HCT116 (cell line): ENCODE results near the gene NTNG1. TPM values are rescaled to one million over a fixed set of nuclear protein-coding genes. Genes with fewer than 3 reads are reported as not detected.

ENCODE experiments used
- ATAC-seq: fragments of 200-7000 bp; cut with Tn5 transposase; 2 replicates; pipeline ENCODE4 v1.9.1; 2020; ENCODE audit warnings: mild to moderate bottlenecking, moderate library complexity
- BruUV-seq: library from RNA; stranded (reverse); fragments of 400-500 nt; replicated peaks from 2 replicates; lab custom pipeline; 2021; lab: Mats Ljungman, UMichigan
- CTCF ChIA-PET: fragments of 300-600 bp; sonication (Branson Sonifier 250); formaldehyde crosslinking; loops from one replicate; lab custom pipeline; 2021; ENCODE audit warnings: antibody characterized with exemption; lab: Charles Lee
- POLR2A ChIA-PET: fragments of 300-600, 350-600 bp; sonication (Branson Sonifier 250); formaldehyde crosslinking; loops from one replicate; lab custom pipeline; 2021; ENCODE audit warnings: antibody characterized with exemption; lab: Charles Lee
- RAD21 ChIA-PET, 2 experiments: fragments of 300-600 bp; sonication (Branson Sonifier 250); formaldehyde crosslinking; loops; one replicate each; lab custom pipeline; 2023; ENCODE audit warnings: low total read pairs in 2 of 2; ENCODE audit not compliant: uncharacterized antibody in 2 of 2, unreplicated experiment in 2 of 2, low non-redundant PET in 1 of 2; lab: Charles Lee
- DNase-seq: peaks from one replicate; pipeline ENCODE4 v3.0.0-alpha.2; 2010; ENCODE audit warnings: low read depth, low spot score
- H2AFZ ChIP-seq: fragments of 200-600 bp; shearing (Covaris generic), sonication (generic); 2 replicates; pipeline ENCODE4 v1.6.1; 2017; ENCODE audit warnings: low read depth, mixed run types, mixed read lengths, antibody characterized with exemption, low read length; ENCODE audit not compliant: poor library complexity, severe bottlenecking
- H3K27ac ChIP-seq: 2 replicates; pipeline ENCODE4 v1.5.1; 2012; ENCODE audit warnings: low read depth, low read length
- H3K27me3 ChIP-seq: fragments of 200-600 bp; sonication (generic); 2 replicates; pipeline ENCODE4 v1.6.1; 2016; ENCODE audit warnings: mixed run types, low read length, mixed read lengths; ENCODE audit not compliant: insufficient read depth
- H3K36me3 ChIP-seq, 2 experiments: fragments of 200-500 bp in 1 of 2; fragments of 200-600 bp in 1 of 2; sonication (Bioruptor generic) in 1 of 2; sonication (generic) in 1 of 2; 2 replicates each; pipeline versions ENCODE4 v1.5.1 to v1.6.1; 2014 to 2016; ENCODE audit warnings: low read length in 2 of 2, inconsistent platforms in 1 of 2, mixed read lengths in 1 of 2, mixed run types in 1 of 2; ENCODE audit not compliant: insufficient read depth in 2 of 2, control insufficient read depth in 1 of 2
- H3K4me1 ChIP-seq, 2 experiments: fragments of 200-600 bp in 1 of 2; sonication (generic) in 1 of 2; 2 replicates each; pipeline versions ENCODE4 v1.5.1 to v1.6.1; 2012 to 2017; ENCODE audit warnings: low read length in 2 of 2, inconsistent platforms in 1 of 2, mild to moderate bottlenecking in 1 of 2, mixed read lengths in 1 of 2, mixed run types in 1 of 2, moderate library complexity in 1 of 2; ENCODE audit not compliant: insufficient read depth in 2 of 2, control insufficient read depth in 1 of 2
- H3K4me2 ChIP-seq: fragments of 200-600 bp; sonication (generic); 2 replicates; pipeline ENCODE4 v1.6.1; 2017; ENCODE audit warnings: mixed run types, low read length, mixed read lengths
- H3K4me3 ChIP-seq, 2 experiments: fragments of 200-600 bp in 1 of 2; sonication (generic) in 1 of 2; replicated peaks in 1 of 2; 2 replicates each; pipeline ENCODE4 v1.5.1; 2011 to 2016; ENCODE audit warnings: low read length in 2 of 2, control low read depth in 1 of 2, low read depth in 1 of 2, mild to moderate bottlenecking in 1 of 2, mixed read lengths in 1 of 2, mixed run types in 1 of 2
- H3K79me2 ChIP-seq: fragments of 200-600 bp; sonication (generic); 2 replicates; pipeline ENCODE4 v1.6.1; 2017; ENCODE audit warnings: mild to moderate bottlenecking, mixed run types, low read length, moderate library complexity, mixed read lengths; ENCODE audit not compliant: insufficient read depth
- H3K9ac ChIP-seq: fragments of 200-600 bp; sonication (generic); 2 replicates; pipeline ENCODE4 v1.6.1; 2016; ENCODE audit warnings: low read length, mixed read lengths
- H3K9me2 ChIP-seq: fragments of 200-600 bp; sonication (generic), shearing (Covaris generic); 2 replicates; pipeline ENCODE4 v1.6.1; 2017; ENCODE audit warnings: mixed run types, mild to moderate bottlenecking, moderate library complexity; ENCODE audit not compliant: insufficient read depth
- H3K9me3 ChIP-seq, 2 experiments: fragments of 200-500 bp in 1 of 2; fragments of 200-600 bp in 1 of 2; sonication (Bioruptor generic) in 1 of 2; sonication (generic) in 1 of 2; 2 replicates each; pipeline ENCODE4 v1.6.1; 2014 to 2017; ENCODE audit warnings: low read length in 2 of 2, mixed read lengths in 2 of 2, inconsistent platforms in 1 of 2, low read depth in 1 of 2, mild to moderate bottlenecking in 1 of 2, mixed run types in 1 of 2, moderate library complexity in 1 of 2; ENCODE audit not compliant: control insufficient read depth in 1 of 2, insufficient read depth in 1 of 2
- H4K20me1 ChIP-seq: fragments of 200-600 bp; sonication (generic), shearing (Covaris generic); 2 replicates; pipeline ENCODE4 v1.6.1; 2017; ENCODE audit warnings: mixed run types, mild to moderate bottlenecking, moderate library complexity; ENCODE audit not compliant: insufficient read depth
- EZH2 ChIP-seq: fragments of 200-600 bp; sonication (generic); IDR thresholded peaks from 2 replicates; pipeline ENCODE4 v1.6.1; 2017; ENCODE audit warnings: antibody characterized with exemption, mixed run types
- EZH2phosphoT487 ChIP-seq: fragments of 200-600 bp; IDR thresholded peaks from 2 replicates; pipeline ENCODE4 v1.6.1; 2018; ENCODE audit warnings: antibody characterized with exemption, borderline replicate concordance
- FOSL1 ChIP-seq: IDR thresholded peaks from 2 replicates; pipeline ENCODE4 v1.6.1; 2012; ENCODE audit warnings: low read depth
- SIN3A ChIP-seq: IDR thresholded peaks from 2 replicates; pipeline ENCODE4 v1.6.1; 2012; ENCODE audit warnings: low read depth
- ZNF274 ChIP-seq: fragments of 200-500 bp; sonication (Bioruptor generic); IDR thresholded peaks from 2 replicates; pipeline ENCODE4 v1.6.1; 2014; ENCODE audit warnings: mild to moderate bottlenecking, low read depth, low read length, inconsistent platforms
- intact Hi-C: fragments of 100-400 bp; cut with micrococcal nuclease; formaldehyde crosslinking; loops from 2 replicates; pipeline ENCODE4 v1.10.0; 2022
- total RNA-seq: library from RNA; stranded (reverse); gene quantifications from one replicate; pipeline ENCODE4 v1.2.1, GENCODE V29; 2021; ENCODE audit not compliant: unreplicated experiment
- TF ChIP-seq, protein P1 (sequence below): IDR thresholded peaks from 2 replicates; pipeline ENCODE4 v1.6.1; 2012

NTNG1 gene
- total RNA-seq, 1 experiment from 2014 or later = not detected

DNA sequence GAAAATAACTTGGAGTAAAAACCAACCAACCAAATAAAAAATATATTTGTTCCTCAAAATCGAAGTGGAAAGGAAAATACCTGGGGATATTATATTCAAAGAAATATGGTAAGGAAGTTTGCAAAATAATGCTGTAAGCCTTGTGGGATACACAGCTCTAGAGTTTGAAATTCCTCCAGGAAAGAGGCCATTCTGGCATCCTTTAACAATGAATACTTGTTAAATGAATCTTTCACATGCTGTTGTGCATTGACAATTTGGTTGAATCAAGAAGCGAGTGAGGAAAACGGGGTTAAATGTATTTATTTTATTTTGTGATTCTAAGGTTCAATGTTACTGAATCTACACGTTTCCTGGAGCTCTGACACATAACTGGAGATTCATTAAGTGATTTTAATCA is 30.5 kb upstream of the NTNG1 start:
- CTCF ChIA-PET = no interaction called here
- no TSS peak for BruUV-seq
- H2AFZ ChIP-seq = no peak overlapping the region

DNA sequence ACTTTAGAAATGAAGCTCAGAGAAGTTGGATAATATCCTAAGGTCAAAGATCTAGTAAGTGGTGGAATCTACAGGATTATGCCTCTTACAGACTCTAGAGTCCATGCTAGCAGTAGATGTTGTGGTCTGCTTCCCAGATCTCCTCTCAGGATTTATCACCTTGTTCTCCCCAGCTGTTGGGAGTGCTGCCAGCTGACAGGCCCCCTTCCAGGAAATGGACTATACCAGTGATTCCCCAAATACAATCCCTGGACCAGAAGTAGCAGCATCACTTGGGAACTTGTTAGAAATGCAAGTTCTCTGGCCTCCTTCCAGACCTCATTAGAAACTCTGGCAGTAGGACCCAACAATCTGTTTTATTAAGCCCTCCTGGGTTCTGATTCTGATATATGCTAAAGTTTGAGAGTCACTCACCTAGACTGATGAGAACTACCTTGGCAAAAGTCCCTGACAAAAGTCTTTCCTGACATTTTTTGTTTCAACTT is 24.5 kb upstream of the NTNG1 start:
- intact Hi-C loops = no loop called here
- H3K79me2 ChIP-seq = no peaks in the 10 kb centered on the region
- no peaks in the 10 kb centered on the region for H3K4me1 ChIP-seq
- no peaks in the 10 kb centered on the region for H3K36me3 ChIP-seq
- H2AFZ ChIP-seq = no peak overlapping the region
- RAD21 ChIA-PET = no interaction called here
- DNase-seq (no peak), ATAC-seq (no peak)
- no peak overlapping the region for H3K4me2 ChIP-seq
- H4K20me1 ChIP-seq = no peaks in the 10 kb centered on the region
- no TSS peak for BruUV-seq
- H3K27me3 ChIP-seq = no peaks in the 10 kb centered on the region
- peaks cover 0 to 3% of the 10 kb centered on the region in 2 experiments; a peak in 1 of 4 replicates for H3K9me3 ChIP-seq
- TF ChIP-seq ZNF274 (no peak), EZH2phosphoT487 (no peak), FOSL1 (no peak), EZH2 (no peak)
- no peak overlapping the region for H3K4me3 ChIP-seq
- no peak overlapping the region for H3K27ac ChIP-seq
- H3K9me2 ChIP-seq = no peaks in the 10 kb centered on the region
- H3K9ac ChIP-seq = no peak overlapping the region
- CTCF ChIA-PET = no interaction called here
- POLR2A ChIA-PET = no interaction called here

More for the DNA sequence above, 30.5 kb upstream of the NTNG1 start:
- H3K79me2 ChIP-seq = no peaks in the 10 kb centered on the region
- ChIA-PET RAD21 (no interaction called here), POLR2A (no interaction called here)
- H3K4me1 ChIP-seq = no peaks in the 10 kb centered on the region
- no peaks in the 10 kb centered on the region for H3K9me2 ChIP-seq
- no peak overlapping the region for H3K27ac ChIP-seq
- no peaks in the 10 kb centered on the region for H3K27me3 ChIP-seq
- no peaks in the 10 kb centered on the region for H3K36me3 ChIP-seq
- no peak overlapping the region for H3K9ac ChIP-seq
- no peak overlapping the region for H3K4me3 ChIP-seq
- no peak overlapping the region for H3K4me2 ChIP-seq
- 0 out of 4 replicates have a peak, but pooled peaks cover 0 to 3% of the 10 kb centered on the region in 2 experiments for H3K9me3 ChIP-seq
- intact Hi-C loops = no loop called here
- no peaks in the 10 kb centered on the region for H4K20me1 ChIP-seq
- no peak for ATAC-seq
- TF ChIP-seq, protein P1, sequence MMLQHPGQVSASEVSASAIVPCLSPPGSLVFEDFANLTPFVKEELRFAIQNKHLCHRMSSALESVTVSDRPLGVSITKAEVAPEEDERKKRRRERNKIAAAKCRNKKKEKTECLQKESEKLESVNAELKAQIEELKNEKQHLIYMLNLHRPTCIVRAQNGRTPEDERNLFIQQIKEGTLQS = no peak
- TF ChIP-seq SIN3A = no peak
- no peak for TF ChIP-seq ZNF274
- no peak for DNase-seq
